Prostate gland (tissue), 2 donors: Measurements from ENCODE around the gene PSMD10. TPM values are rescaled to one million over a fixed set of nuclear protein-coding genes. Genes with fewer than 3 reads are reported as not detected.

ENCODE experiments used
- DNase-seq: peaks from one replicate; pipeline ENCODE4 v3.0.0-alpha.2; 2019; ENCODE audit warnings: low spot score
- H3K27ac ChIP-seq, 2 donors: fragments of 200-600 bp; sonication (generic); 2 replicates each; pipeline ENCODE4 v1.5.1; 2017 to 2019
- H3K27me3 ChIP-seq: fragments of 200-600 bp; sonication (generic); replicated peaks from 2 replicates; pipeline ENCODE4 v1.5.1; 2019; ENCODE audit not compliant: insufficient read depth
- H3K36me3 ChIP-seq, 2 donors: fragments of 200-600 bp; sonication (generic); 1 replicate in 1 of 2; 2 replicates in 1 of 2; pipeline versions ENCODE4 v1.5.1 to v1.8.1; 2017 to 2019
- H3K4me1 ChIP-seq: fragments of 200-600 bp; sonication (generic); replicated peaks from 2 replicates; pipeline ENCODE4 v1.5.1; 2019
- H3K4me3 ChIP-seq, 2 donors: fragments of 200-600 bp; sonication (generic); 2 replicates each; pipeline ENCODE4 v1.5.1; 2017 to 2019
- H3K9me3 ChIP-seq: fragments of 200-600 bp; sonication (generic); 2 replicates; pipeline ENCODE4 v1.5.1; 2017
- CTCF ChIP-seq, 4 experiments: fragments of 200-600 bp in 2 of 4; fragments of 450-650 bp in 2 of 4; sonication (generic) in 2 of 4; IDR thresholded peaks; 1 replicate in 3 of 4; 2 replicates in 1 of 4; pipeline ENCODE4 v1.5.1; 2016 to 2019; ENCODE audit warnings: antibody characterized with exemption in 4 of 4, mild to moderate bottlenecking in 2 of 4, moderate library complexity in 2 of 4
- POLR2A ChIP-seq: fragments of 450-650 bp; IDR thresholded peaks from one replicate; pipeline ENCODE4 v1.6.1; 2016; ENCODE audit warnings: antibody characterized with exemption, mild to moderate bottlenecking
- POLR2AphosphoS5 ChIP-seq: sonication (generic); formaldehyde crosslinking; IDR thresholded peaks from one replicate; pipeline ENCODE4 v1.6.1; 2017; ENCODE audit warnings: antibody characterized with exemption
- WGBS: methylation state at CpG from one replicate; pipeline ENCODE4 v1.1.5; 2018; 5-methylcytosine and 5-hydroxymethylcytosine counted together
- intact Hi-C: fragments of 100-400 bp; cut with DNase I; formaldehyde crosslinking; loops from one replicate; pipeline ENCODE4 v1.14.2; 2022
- total RNA-seq, 2 donors: library from RNA; depleted of rRNA; stranded (reverse); fragments of >200 nt; gene quantifications; one replicate each; pipeline ENCODE4 v1.1.0, GENCODE V29; 2016

The PSMD10 gene
- total RNA-seq, 2 donors from 2014 or later, result 41.2 to 55.7 TPM

DNA sequence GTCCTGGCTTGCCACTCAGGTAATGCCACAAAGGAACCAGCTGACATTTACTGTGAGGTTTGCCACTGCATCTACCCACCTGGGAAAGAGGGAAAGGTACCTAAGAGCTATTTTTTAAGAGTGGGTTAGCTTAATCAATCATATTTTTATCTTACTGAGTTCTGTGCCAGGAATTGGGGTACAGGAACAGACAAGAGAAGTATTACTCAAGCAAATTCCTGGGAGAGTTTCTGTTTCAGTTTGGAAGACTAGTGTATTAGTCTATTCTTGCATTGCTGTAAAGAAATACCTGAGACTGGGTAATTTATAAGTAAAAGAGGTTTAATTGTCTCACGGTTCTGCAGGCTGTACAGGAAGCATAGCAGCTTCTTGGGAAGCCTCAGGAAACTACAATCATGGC, 23.2 kb downstream of the PSMD10 start:
- Histone ChIP-seq H3K4me3 (no peak overlapping the region), H3K9me3 (no peaks in the 10 kb centered on the region), H3K27me3 (no peaks in the 10 kb centered on the region), H3K36me3 (no peaks in the 10 kb centered on the region), H3K27ac (no peak overlapping the region), H3K4me1 (no peaks in the 10 kb centered on the region)
- intact Hi-C loops, result no loop called here
- WGBS, result 36% methylated on average over 1 of the region's 1 CpG
- TF ChIP-seq POLR2A (no peak), CTCF (IDR thresholded peaks at IDR 0.05) (no peak), POLR2AphosphoS5 (no peak)
- no peak for DNase-seq

DNA sequence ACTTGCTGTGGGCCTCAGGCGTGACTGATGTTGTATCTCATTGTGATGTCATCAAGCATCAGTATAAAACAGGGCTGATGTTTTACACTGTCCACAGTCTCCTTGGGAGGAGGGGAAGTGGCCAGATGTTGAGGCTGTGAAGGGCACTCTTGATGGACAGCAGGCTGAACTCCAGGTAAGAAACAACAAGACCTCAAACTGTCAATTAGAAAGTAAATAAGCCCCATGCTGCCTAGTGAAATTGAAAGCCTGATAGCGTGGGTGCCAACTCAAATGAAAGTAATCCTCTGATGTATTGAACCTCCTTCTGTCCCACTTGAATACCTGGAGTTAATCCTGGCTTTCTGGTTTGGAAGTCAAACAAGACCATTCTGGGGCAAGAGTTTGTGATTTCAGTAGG, 26.7 kb downstream of the PSMD10 start:
- no peaks in the 10 kb centered on the region for H3K4me1 ChIP-seq
- intact Hi-C loops, result no loop called here
- no peaks in the 10 kb centered on the region for H3K27me3 ChIP-seq

GRCh38 chrX:108064001-108064400, 27.3 kb downstream of the PSMD10 start:
- no peaks in the 10 kb centered on the region for H3K36me3 ChIP-seq
- 93% methylated on average over 1 of the region's 1 CpG for WGBS
- intact Hi-C loops, result no loop called here
- H3K27ac ChIP-seq, result no peak overlapping the region
- DNase-seq, result no peak
- H3K4me3 ChIP-seq, result no peak overlapping the region
- no peaks in the 10 kb centered on the region for H3K9me3 ChIP-seq
- H3K27me3 ChIP-seq, result no peaks in the 10 kb centered on the region
- H3K4me1 ChIP-seq, result no peaks in the 10 kb centered on the region
- TF ChIP-seq CTCF (IDR thresholded peaks at IDR 0.05), result no peak
- TF ChIP-seq POLR2A, result no peak
- no peak for TF ChIP-seq POLR2AphosphoS5

More for the DNA sequence above, 26.7 kb downstream of the PSMD10 start:
- DNase-seq, result no peak
- 91% methylated on average over 2 of the region's 2 CpGs for WGBS
- no peak for TF ChIP-seq POLR2AphosphoS5
- no peak for TF ChIP-seq CTCF (IDR thresholded peaks at IDR 0.05)
- no peak for TF ChIP-seq POLR2A
- no peaks in the 10 kb centered on the region for H3K9me3 ChIP-seq
- no peak overlapping the region for H3K4me3 ChIP-seq
- no peak overlapping the region for H3K27ac ChIP-seq
- H3K36me3 ChIP-seq, result no peaks in the 10 kb centered on the region

DNA sequence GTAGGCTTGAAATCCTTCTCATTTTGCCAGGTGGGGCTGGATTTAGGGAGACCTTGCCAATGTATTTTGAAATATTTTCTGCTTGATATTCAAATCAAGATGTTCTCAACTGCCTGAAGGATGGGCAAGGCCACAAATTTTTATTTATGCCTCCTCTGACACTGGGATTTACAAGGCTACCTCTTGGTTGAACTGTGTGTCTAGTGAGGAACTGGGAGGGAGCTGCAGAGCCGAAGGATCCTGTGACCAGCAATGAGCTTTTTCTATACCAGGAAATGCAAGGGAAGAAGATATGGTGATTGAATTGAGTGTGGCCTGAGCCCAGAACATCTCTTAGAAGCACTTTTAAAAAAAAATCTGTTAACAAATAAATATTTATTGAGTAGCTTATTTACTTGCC, 31.5 kb downstream of the PSMD10 start:
- Histone ChIP-seq H3K27me3 (no peaks in the 10 kb centered on the region), H3K9me3 (no peaks in the 10 kb centered on the region), H3K27ac (no peak overlapping the region), H3K4me3 (no peak overlapping the region), H3K4me1 (no peaks in the 10 kb centered on the region), H3K36me3 (no peaks in the 10 kb centered on the region)
- DNase-seq, result no peak
- WGBS, result 100% methylated on average over 1 of the region's 1 CpG
- intact Hi-C loops, result no loop called here
- TF ChIP-seq CTCF (IDR thresholded peaks at IDR 0.05) (no peak), POLR2AphosphoS5 (no peak), POLR2A (no peak)

DNA sequence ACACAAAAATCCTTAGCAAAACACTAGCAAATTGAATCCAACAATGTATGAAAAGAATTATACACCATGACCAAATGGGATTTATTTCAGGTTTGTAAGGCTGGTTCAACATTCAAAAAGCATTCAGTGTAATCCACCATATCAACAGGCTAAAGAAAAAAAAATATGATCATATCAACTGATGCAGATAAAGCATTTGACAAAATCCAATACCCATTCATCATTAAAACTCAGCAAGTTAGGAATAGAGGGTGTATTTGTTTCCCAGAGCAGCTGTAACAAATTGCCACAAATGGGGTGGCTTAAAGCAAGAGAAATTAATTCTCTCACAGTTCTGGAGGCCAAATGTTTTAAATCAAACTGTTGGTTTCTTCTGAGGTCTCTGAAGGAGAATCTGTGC, 35.8 kb downstream of the PSMD10 start:
- intact Hi-C loops, result no loop called here
- Histone ChIP-seq H3K27me3 (no peaks in the 10 kb centered on the region), H3K4me1 (no peaks in the 10 kb centered on the region), H3K36me3 (no peaks in the 10 kb centered on the region), H3K4me3 (no peak overlapping the region), H3K9me3 (no peaks in the 10 kb centered on the region), H3K27ac (no peak overlapping the region)
- DNase-seq, result no peak
- TF ChIP-seq POLR2AphosphoS5, result no peak
- TF ChIP-seq CTCF (IDR thresholded peaks at IDR 0.05), result no peak
- no peak for TF ChIP-seq POLR2A
